Activated CD8-positive, alpha-beta T cell treated with anti-CD3 and anti-CD28 coated beads, Interleukin-2, amount 10 ng/mL, durations not matched to agents 7 days and 5 days (primary cell): ENCODE data around the gene PRKAR2A. TPM values are rescaled to one million over a fixed set of nuclear protein-coding genes. Genes with fewer than 3 reads are reported as not detected.
"Not testable (repeated sequence)": the region's sequence is repeated elsewhere in the genome, so short reads cannot be mapped to it uniquely, and the experiment has no call there.

Experiments
- ATAC-seq: fragments of 150-1000 bp; cut with Tn5 transposase; one replicate; pipeline ENCODE4 v1.10.0; 2021; ENCODE audit warnings: moderate library complexity
- CTCF ChIA-PET: fragments of 350-600 bp; sonication (Branson Sonifier 250); formaldehyde crosslinking; loops from one replicate; lab custom pipeline; 2021; ENCODE audit warnings: antibody characterized with exemption; lab: Charles Lee
- POLR2A ChIA-PET: fragments of 350-600 bp; sonication (Branson Sonifier 250); formaldehyde crosslinking; loops from one replicate; lab custom pipeline; 2021; ENCODE audit warnings: antibody characterized with exemption; lab: Charles Lee
- DNase-seq: peaks from one replicate; pipeline ENCODE4 v3.0.0-alpha.2; 2020
- H3K27ac Mint-ChIP-seq: one replicate; pipeline ENCODE4 v1.8.0; 2021; ENCODE audit warnings: mild to moderate bottlenecking, mixed read lengths
- H3K27me3 Mint-ChIP-seq: one replicate; pipeline ENCODE4 v1.8.0; 2021; ENCODE audit warnings: low read depth, mixed read lengths
- H3K36me3 Mint-ChIP-seq: one replicate; pipeline ENCODE4 v1.8.0; 2021; ENCODE audit warnings: low read depth, mixed read lengths
- H3K4me1 Mint-ChIP-seq: one replicate; pipeline ENCODE4 v1.8.0; 2021; ENCODE audit warnings: low read depth, mixed read lengths
- H3K4me3 Mint-ChIP-seq: one replicate; pipeline ENCODE4 v1.8.0; 2021; ENCODE audit warnings: mild to moderate bottlenecking, mixed read lengths
- H3K9me3 Mint-ChIP-seq: one replicate; pipeline ENCODE4 v1.8.0; 2022; ENCODE audit warnings: mixed read lengths; ENCODE audit not compliant: insufficient read depth
- total RNA-seq, 2 experiments: library from RNA; stranded (reverse); gene quantifications; one replicate each; pipeline ENCODE4 v1.2.3, GENCODE V29; 2021

PRKAR2A gene
- total RNA-seq, 2 experiments from 2014 or later = 35.9 to 40.2 TPM

GRCh38 chr3:48770192-48770502 is 77.5 kb downstream of the PRKAR2A start:
- DNase-seq (no peak), ATAC-seq (no peak)
- no peak overlapping the region for H3K27ac Mint-ChIP-seq
- H3K9me3 Mint-ChIP-seq = no peaks in the 10 kb centered on the region
- CTCF ChIA-PET = interaction anchor here (1.1 to 1.3 kb wide), 2 partner anchors 10 to 84 kb away, joined by 3 read pairs; partner anchors contain the start of gene NCKIPSD
- no peaks in the 10 kb centered on the region for H3K4me1 Mint-ChIP-seq
- H3K4me3 Mint-ChIP-seq = no peak overlapping the region
- H3K27me3 Mint-ChIP-seq = no peaks in the 10 kb centered on the region
- peaks cover 22% of the 10 kb centered on the region for H3K36me3 Mint-ChIP-seq
- POLR2A ChIA-PET = no interaction called here

- no peaks in the 10 kb centered on the region for H3K9me3 Mint-ChIP-seq
- no peaks in the 10 kb centered on the region for H3K4me1 Mint-ChIP-seq
- H3K4me3 Mint-ChIP-seq = no peak overlapping the region
- no peak overlapping the region for H3K27ac Mint-ChIP-seq
- POLR2A ChIA-PET = no interaction called here
- CTCF ChIA-PET = interaction anchor here (0.6 to 2.6 kb wide), 9 partner anchors 11 to 168 kb away, joined by 3 to 10 read pairs (median 3); partner anchors contain the start of gene NCKIPSD
- no peaks in the 10 kb centered on the region for H3K27me3 Mint-ChIP-seq
- DNase-seq (no peak), ATAC-seq (no peak)
- peaks cover 11% of the 10 kb centered on the region for H3K36me3 Mint-ChIP-seq
Observed at GRCh38 chr3:48765376-48765775, 82.3 kb downstream of the PRKAR2A start.

GRCh38 chr3:48762816-48763215 is 84.9 kb downstream of the PRKAR2A start:
- Mint-ChIP-seq H3K4me1 (no peaks in the 10 kb centered on the region), H3K36me3 (peaks cover 14% of the 10 kb centered on the region), H3K27me3 (no peaks in the 10 kb centered on the region), H3K27ac (no peak overlapping the region), H3K9me3 (no peaks in the 10 kb centered on the region), H3K4me3 (no peak overlapping the region)
- CTCF ChIA-PET = no interaction called here
- DNase-seq (no peak), ATAC-seq (no peak)
- POLR2A ChIA-PET = no interaction called here

GRCh38 chr3:48759991-48760540 is 87.6 kb downstream of the PRKAR2A start:
- CTCF ChIA-PET = interaction anchor here (1.3 kb wide), 1 partner anchor 20 kb away, joined by 4 read pairs; no protein-coding TSS in a partner anchor
- H3K4me3 Mint-ChIP-seq, H3K27me3 Mint-ChIP-seq, H3K4me1 Mint-ChIP-seq, H3K9me3 Mint-ChIP-seq, H3K27ac Mint-ChIP-seq, ATAC-seq, POLR2A ChIA-PET, DNase-seq: not testable (repeated sequence)
- peaks cover 16% of the 10 kb centered on the region for H3K36me3 Mint-ChIP-seq

- peaks cover 12% of the 10 kb centered on the region for H3K36me3 Mint-ChIP-seq
- ATAC-seq, H3K4me3 Mint-ChIP-seq, H3K27ac Mint-ChIP-seq, H3K4me1 Mint-ChIP-seq, POLR2A ChIA-PET, H3K27me3 Mint-ChIP-seq, DNase-seq, H3K9me3 Mint-ChIP-seq: not testable (repeated sequence)
- CTCF ChIA-PET = interaction anchor here (1.3 to 1.4 kb wide), 2 partner anchors 20 to 22 kb away, joined by 3 to 4 read pairs; no protein-coding TSS in a partner anchor
Observed at GRCh38 chr3:48759531-48759930, 88.1 kb downstream of the PRKAR2A start.

GRCh38 chr3:48759071-48759470 is 88.6 kb downstream of the PRKAR2A start:
- H3K4me1 Mint-ChIP-seq = no peaks in the 10 kb centered on the region
- POLR2A ChIA-PET = no interaction called here

GRCh38 chr3:48756640-48757039 is 91.0 kb downstream of the PRKAR2A start:
- no peaks in the 10 kb centered on the region for H3K27me3 Mint-ChIP-seq
- no peaks in the 10 kb centered on the region for H3K9me3 Mint-ChIP-seq
- H3K27ac Mint-ChIP-seq = no peak overlapping the region
- DNase-seq = no peak
- ChIA-PET CTCF (interaction anchor here (0.9 kb wide), 1 partner anchor 16 kb away, joined by 5 read pairs; no protein-coding TSS in a partner anchor), POLR2A (no interaction called here)
- H3K4me1 Mint-ChIP-seq = no peaks in the 10 kb centered on the region
- no peak for ATAC-seq
- H3K4me3 Mint-ChIP-seq = no peak overlapping the region
- peaks cover 12% of the 10 kb centered on the region for H3K36me3 Mint-ChIP-seq

More at GRCh38 chr3:48759071-48759470, 88.6 kb downstream of the PRKAR2A start:
- Mint-ChIP-seq H3K36me3 (peaks cover 12% of the 10 kb centered on the region), H3K4me3 (no peak overlapping the region), H3K27me3 (no peaks in the 10 kb centered on the region), H3K27ac (no peak overlapping the region), H3K9me3 (no peaks in the 10 kb centered on the region)
- DNase-seq (no peak), ATAC-seq (no peak)
- CTCF ChIA-PET = interaction anchor here (1.4 kb wide), 1 partner anchor 22 kb away, joined by 3 read pairs; no protein-coding TSS in a partner anchor

GRCh38 chr3:48750856-48751255 is 96.8 kb downstream of the PRKAR2A start:
- DNase-seq (no peak), ATAC-seq (no peak)
- H3K36me3 Mint-ChIP-seq = peaks cover 16% of the 10 kb centered on the region
- ChIA-PET POLR2A (no interaction called here), CTCF (no interaction called here)
- H3K4me1 Mint-ChIP-seq = no peaks in the 10 kb centered on the region
- no peaks in the 10 kb centered on the region for H3K9me3 Mint-ChIP-seq
- H3K27me3 Mint-ChIP-seq = no peaks in the 10 kb centered on the region
- no peak overlapping the region for H3K4me3 Mint-ChIP-seq
- H3K27ac Mint-ChIP-seq = no peak overlapping the region

- ATAC-seq = no peak
Observed at GRCh38 chr3:48748754-48749153, 98.9 kb downstream of the PRKAR2A start.

GRCh38 chr3:48747706-48748105 is 100.0 kb downstream of the PRKAR2A start:
- ChIA-PET CTCF (no interaction called here), POLR2A (no interaction called here)
- Mint-ChIP-seq H3K27me3 (no peaks in the 10 kb centered on the region), H3K36me3 (peaks cover 16% of the 10 kb centered on the region), H3K9me3 (no peaks in the 10 kb centered on the region), H3K4me1 (no peaks in the 10 kb centered on the region), H3K4me3 (no peak overlapping the region), H3K27ac (no peak overlapping the region)
- no peak for DNase-seq
- no peak for ATAC-seq

More at GRCh38 chr3:48748754-48749153, 98.9 kb downstream of the PRKAR2A start:
- ChIA-PET CTCF (interaction anchor here (0.6 to 1.2 kb wide), 3 partner anchors 9 to 150 kb away, joined by 4 to 5 read pairs (median 4); partner anchors contain the start of gene SLC25A20), POLR2A (no interaction called here)
- H3K27me3 Mint-ChIP-seq = no peaks in the 10 kb centered on the region
- no peak for DNase-seq
- no peak overlapping the region for H3K4me3 Mint-ChIP-seq
- peaks cover 16% of the 10 kb centered on the region for H3K36me3 Mint-ChIP-seq
- H3K27ac Mint-ChIP-seq = no peak overlapping the region
- H3K9me3 Mint-ChIP-seq = no peaks in the 10 kb centered on the region
- no peaks in the 10 kb centered on the region for H3K4me1 Mint-ChIP-seq

- DNase-seq (no peak), ATAC-seq (no peak)
- no peak overlapping the region for H3K27ac Mint-ChIP-seq
- H3K27me3 Mint-ChIP-seq = no peaks in the 10 kb centered on the region
- no peaks in the 10 kb centered on the region for H3K9me3 Mint-ChIP-seq
- ChIA-PET CTCF (no interaction called here), POLR2A (no interaction called here)
- no peak overlapping the region for H3K4me3 Mint-ChIP-seq
- H3K4me1 Mint-ChIP-seq = no peaks in the 10 kb centered on the region
- H3K36me3 Mint-ChIP-seq = peaks cover 16% of the 10 kb centered on the region
Observed at GRCh38 chr3:48747015-48747615, 100.6 kb downstream of the PRKAR2A start.

- POLR2A ChIA-PET = no interaction called here
- H3K27me3 Mint-ChIP-seq = no peaks in the 10 kb centered on the region
- no peak for ATAC-seq
- no peak overlapping the region for H3K4me3 Mint-ChIP-seq
- peaks cover 6% of the 10 kb centered on the region for H3K36me3 Mint-ChIP-seq
- CTCF ChIA-PET = no interaction called here
- no peaks in the 10 kb centered on the region for H3K9me3 Mint-ChIP-seq
- no peaks in the 10 kb centered on the region for H3K4me1 Mint-ChIP-seq
- DNase-seq = no peak
- H3K27ac Mint-ChIP-seq = no peak overlapping the region
Observed at GRCh38 chr3:48743773-48744172, 103.9 kb downstream of the PRKAR2A start.
